Measurements from ENCODE around the gene ARHGAP24. TPM values are rescaled to one million over a fixed set of nuclear protein-coding genes. Genes with fewer than 3 reads are reported as not detected.

Gene ARHGAP24
- total and polyA plus RNA-seq, 2 donors (not counting 3 experiments of a cell fraction or from before 2014, with no cell fraction given): 52.1 to 79.4 TPM

GRCh38 chr4:85898231-85898630 is 423.3 kb downstream of the ARHGAP24 start:
- FAIRE-seq: no peak
- no TSS peak for BruUV-seq (replicated peaks)

More at GRCh38 chr4:85898231-85898630, 423.3 kb downstream of the ARHGAP24 start:
- Histone ChIP-seq H3K9me1 (replicated peaks; ENCODE audit: control insufficient read depth, extremely low read depth, insufficient read depth, low read length) (no peaks in the 10 kb centered on the region), H3K27ac (ENCODE audit: insufficient read depth, low read depth, low read length) (no peak overlapping the region), H3K79me2 (ENCODE audit: control insufficient read depth, insufficient read depth, low read length) (peaks cover 92% of the 10 kb centered on the region), H3K36me3 (ENCODE audit: control insufficient read depth in 2 of 2, extremely low read depth in 1 of 2, insufficient read depth in 2 of 2, low read length in 2 of 2) (no peaks in the 10 kb centered on the region), H4K20me1 (replicated peaks; ENCODE audit: control insufficient read depth, extremely low read depth, insufficient read depth, low read length) (no peaks in the 10 kb centered on the region), H3K4me3 (replicated peaks in 1 of 3; ENCODE audit: insufficient read depth in 1 of 3, low read depth in 1 of 3, low read length in 3 of 3) (no peak overlapping the region), H3K27me3 (ENCODE audit: control insufficient read depth in 2 of 2, insufficient read depth in 2 of 2, low read length in 2 of 2) (no peaks in the 10 kb centered on the region), H3K9me3 (replicated peaks; ENCODE audit: control insufficient read depth, insufficient read depth, low read length) (no peaks in the 10 kb centered on the region), H3K4me1 (ENCODE audit: control insufficient read depth, extremely low read depth, insufficient read depth, low read length) (no peaks in the 10 kb centered on the region), H3K9ac (replicated peaks; ENCODE audit: extremely low read depth, insufficient read depth, low read length) (no peak overlapping the region), H3K4me2 (ENCODE audit: insufficient read depth, low read length) (no peak overlapping the region), H2AFZ (ENCODE audit: low read depth, low read length) (no peak overlapping the region)
- intact Hi-C loops (cut with micrococcal nuclease) (no loop called here), dilution Hi-C loops (cut with MboI; ENCODE audit: extremely low pct_ligation_motif_present, low sequenced_read_pairs) (no loop called here)
- TF ChIP-seq MYC (IDR thresholded peaks at IDR 0.05; ENCODE audit: low read depth, low read length) (no peak), CTCF (IDR thresholded peaks at IDR 0.05; ENCODE audit: extremely low read depth in 1 of 2, insufficient read depth in 1 of 2, low read depth in 1 of 2, low read length in 2 of 2) (no peak), EZH2 (IDR thresholded peaks at IDR 0.05; ENCODE audit: borderline replicate concordance, low read depth, low read length, severe bottlenecking) (no peak), GATA2 (IDR thresholded peaks at IDR 0.05; ENCODE audit: insufficient read depth, insufficient read length, low read depth, low read length) (no peak), POLR2A (IDR thresholded peaks at IDR 0.05; ENCODE audit: low read depth, low read length) (no peak), MAX (IDR thresholded peaks at IDR 0.05; ENCODE audit: insufficient read depth, insufficient read length) (no peak), JUN (IDR thresholded peaks at IDR 0.05; ENCODE audit: borderline replicate concordance, insufficient read depth, insufficient read length, low read depth) (no peak)
- ChIA-PET CTCF (interaction anchor here (0.8 to 1.3 kb wide), 5 partner anchors 8 to 71 kb away, joined by 3 to 4 read pairs (median 4); no protein-coding TSS in a partner anchor), POLR2A (interaction anchor here (0.7 kb wide), 1 partner anchor 64 kb away, joined by 3 read pairs; no protein-coding TSS in a partner anchor)
- no peak for DNase-seq (ENCODE audit: low read depth, low spot score)

Measured in endothelial cell of umbilical vein (primary cell).